GM21619 (cell line): ENCODE measurements around the gene SKA3.

ENCODE experiments used
- ATAC-seq: cut with Tn5 transposase; IDR thresholded peaks from one replicate; pipeline ENCODE4 v1.9.1; 2021; ENCODE audit not compliant: unreplicated experiment

The SKA3 gene

DNA sequence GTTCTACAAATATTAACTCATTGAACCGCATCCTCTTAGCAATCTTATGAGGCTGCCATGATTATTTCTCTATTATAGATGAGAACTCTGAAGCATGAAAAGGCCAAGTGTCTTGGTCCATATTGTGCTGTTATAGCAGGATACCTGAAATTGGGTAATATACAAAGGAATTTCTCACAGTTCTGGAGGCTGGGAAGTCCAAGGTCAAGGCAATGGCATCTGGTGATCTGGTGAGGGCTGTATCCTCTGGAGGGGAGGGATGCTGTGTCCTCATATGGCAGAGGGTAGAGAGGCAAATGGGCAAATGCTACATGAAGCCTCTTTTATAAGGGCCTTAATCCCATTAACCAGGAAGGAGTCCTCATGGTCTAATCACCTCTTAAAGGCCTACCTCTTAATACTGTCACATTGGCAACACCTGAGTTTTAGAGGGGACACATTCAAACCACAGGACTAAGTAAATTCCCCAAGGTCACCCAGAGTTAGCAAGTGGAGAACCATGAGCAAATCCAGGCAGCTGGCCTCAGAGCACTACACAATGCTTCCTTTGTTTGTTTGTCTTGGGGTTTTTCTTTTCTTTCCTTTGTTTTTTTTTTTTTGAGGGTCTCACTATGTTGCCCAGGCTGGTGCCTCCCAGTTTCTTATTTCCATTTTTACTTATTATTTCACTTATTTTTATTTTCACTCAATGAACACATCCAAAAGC, 59.1 kb downstream of the SKA3 start:
- no peak for ATAC-seq

DNA sequence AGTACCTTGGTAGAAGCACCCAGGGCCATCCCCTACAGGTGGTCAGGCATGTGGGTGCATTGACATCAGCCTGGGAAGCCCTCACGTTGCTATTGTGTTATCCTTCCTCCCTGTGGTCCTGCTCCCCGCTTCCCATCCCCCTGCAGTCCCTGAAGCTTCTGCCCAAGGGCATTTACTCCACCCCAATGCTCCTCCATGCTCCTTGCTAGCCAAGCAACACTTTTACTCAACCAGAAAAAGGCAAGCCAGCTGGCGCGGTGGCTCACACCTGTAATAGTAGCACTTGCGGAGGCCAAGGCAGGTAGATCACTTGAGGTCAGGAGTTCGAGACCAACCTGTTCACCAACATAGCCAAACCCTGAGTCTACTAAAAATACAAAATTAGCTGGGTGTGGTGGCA, 60.2 kb downstream of the SKA3 start:
- ATAC-seq, result no peak

DNA sequence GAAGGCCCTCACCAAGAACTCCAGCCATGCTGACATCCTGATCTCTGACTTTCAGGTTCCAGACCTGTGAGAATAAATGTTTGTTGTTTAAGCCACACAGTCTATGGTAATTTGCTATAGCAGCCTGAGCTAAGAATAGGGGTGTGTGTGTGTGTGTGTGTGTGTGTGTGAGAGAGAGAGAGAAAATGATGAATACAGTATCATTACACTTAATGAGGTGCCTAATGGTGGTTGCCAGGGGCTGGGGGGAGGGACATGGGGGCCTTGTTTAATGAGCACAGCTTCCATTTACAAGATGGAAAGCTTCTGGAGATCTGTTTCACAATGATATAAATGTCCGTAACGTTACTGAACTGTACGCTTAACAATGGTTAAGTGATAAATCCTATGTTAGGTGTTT, 61.1 kb downstream of the SKA3 start:
- no peak for ATAC-seq

DNA sequence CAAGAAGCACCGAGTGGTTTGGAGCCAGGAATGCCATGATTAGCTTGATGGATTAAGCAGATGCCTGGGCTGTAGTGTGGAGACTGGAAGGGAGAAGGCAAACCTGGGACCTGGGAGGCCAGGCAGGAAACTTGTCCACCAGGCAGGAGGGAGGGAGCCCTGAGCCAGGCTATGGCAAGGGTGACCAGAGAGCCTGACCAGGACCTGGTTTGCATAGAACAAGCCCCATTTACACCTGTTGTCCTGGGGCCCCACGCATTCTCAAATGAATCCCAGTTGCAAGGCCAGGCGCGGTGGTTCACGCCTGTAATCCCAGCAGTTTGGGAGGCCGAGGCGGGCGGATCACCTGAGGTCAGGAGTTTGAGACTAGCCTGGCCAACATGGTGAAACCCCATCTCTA, 64.8 kb downstream of the SKA3 start:
- no peak for ATAC-seq

DNA sequence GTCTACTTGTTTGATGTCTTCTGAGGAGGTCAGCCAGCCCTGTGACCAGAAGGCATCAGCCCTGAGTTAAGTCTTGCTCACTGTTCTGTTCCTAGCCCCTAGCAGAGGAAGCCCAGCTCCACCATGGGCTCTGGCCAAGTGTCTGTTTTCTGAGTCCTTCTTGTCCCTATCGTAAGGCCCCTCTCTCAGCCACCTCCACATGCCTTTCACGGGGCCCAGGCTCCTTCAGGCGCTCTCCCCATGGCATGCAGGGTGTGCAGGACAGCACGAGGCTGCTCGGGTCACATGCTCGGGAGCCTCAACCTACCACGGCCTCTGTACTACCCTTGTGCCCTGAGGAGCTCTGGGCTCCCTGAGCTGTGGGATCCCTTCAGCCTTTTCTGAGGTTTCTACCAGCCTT, 67.2 kb downstream of the SKA3 start:
- ATAC-seq, result no peak

DNA sequence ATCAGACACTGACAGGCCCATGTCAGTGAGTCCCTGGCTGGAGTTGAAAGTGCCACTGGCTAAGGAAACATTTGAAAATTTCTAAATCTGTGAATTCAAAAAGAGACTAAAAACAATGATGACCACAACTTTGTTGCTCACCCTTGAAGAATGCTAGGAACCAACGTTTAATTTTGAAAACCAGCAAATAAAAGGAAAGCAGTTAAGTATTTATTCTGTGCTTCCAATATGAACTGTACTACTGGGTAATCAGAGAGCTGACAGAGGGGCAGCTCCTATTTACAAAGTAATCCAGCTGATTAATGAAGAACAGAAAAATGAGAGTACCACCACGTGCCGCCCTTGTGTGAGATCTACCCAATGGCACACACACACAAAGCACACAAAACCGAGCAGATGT, 70.3 kb downstream of the SKA3 start:
- ATAC-seq, result no peak

DNA sequence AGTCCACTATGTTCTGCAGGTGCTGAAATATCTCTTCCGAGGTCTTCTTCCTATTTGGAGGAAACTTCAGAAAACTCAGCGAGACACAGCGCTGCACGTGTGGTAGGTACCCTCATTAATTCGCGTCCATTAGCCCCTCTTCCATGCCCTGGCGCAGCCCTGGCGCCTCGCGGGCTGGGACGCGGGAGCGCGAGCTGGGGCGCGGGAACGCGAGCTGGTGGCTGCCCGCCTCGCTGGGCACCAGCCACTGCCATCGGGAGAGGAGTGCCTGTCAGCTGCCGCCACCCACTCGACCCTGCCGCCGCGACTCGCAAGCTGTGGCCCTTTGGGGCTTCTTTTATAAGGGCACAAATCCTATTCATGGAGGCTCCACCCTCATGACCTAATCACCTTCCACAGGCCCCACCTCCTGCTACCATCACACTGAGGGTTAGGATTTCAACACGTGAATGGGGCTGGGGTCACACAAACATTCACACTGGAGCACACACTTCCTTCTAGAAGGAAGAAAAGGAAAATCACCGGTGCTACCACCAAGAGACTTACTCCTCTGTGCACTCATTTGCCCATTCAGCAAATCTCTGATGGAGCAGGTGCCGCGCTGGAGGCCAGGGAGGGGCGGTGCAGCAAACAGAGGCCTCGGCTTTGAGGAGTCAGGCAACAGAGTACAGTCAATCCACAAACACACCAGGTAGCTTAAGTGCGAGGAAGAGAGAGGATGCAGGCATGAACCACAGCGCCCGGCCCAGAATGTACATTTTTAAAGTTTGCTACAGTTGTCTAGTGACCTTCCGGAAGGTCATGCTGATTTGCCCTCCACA, 71.9 kb downstream of the SKA3 start:
- no peak for ATAC-seq
